ENCODE data around the gene KRTAP3-2.

DNA sequence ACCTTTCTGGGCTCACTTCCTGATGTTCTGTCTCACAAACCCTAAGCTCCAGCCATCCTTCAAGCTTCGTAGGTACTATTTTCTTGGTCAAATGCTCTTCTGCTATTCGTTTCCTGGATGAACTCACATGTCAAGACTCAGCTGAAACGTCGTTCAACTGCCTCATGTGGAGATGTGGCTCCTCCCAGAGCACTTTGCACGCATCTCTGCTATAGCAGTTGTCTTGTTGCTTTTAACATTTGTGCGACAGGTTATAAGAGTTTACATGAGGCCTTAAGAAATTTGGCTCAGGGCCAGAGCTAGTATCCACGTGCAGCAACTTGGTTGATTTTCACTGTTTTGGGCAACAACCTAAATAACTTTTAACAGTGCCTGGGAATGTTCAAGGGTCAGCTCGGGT, 12.8 kb downstream of the KRTAP3-2 start:
- no peak for TF ChIP-seq EZH2 (IDR thresholded peaks at IDR 0.05; ENCODE audit: borderline replicate concordance, insufficient read depth, low read depth, low read length, poor library complexity, severe bottlenecking)
- TF ChIP-seq, protein P1, sequence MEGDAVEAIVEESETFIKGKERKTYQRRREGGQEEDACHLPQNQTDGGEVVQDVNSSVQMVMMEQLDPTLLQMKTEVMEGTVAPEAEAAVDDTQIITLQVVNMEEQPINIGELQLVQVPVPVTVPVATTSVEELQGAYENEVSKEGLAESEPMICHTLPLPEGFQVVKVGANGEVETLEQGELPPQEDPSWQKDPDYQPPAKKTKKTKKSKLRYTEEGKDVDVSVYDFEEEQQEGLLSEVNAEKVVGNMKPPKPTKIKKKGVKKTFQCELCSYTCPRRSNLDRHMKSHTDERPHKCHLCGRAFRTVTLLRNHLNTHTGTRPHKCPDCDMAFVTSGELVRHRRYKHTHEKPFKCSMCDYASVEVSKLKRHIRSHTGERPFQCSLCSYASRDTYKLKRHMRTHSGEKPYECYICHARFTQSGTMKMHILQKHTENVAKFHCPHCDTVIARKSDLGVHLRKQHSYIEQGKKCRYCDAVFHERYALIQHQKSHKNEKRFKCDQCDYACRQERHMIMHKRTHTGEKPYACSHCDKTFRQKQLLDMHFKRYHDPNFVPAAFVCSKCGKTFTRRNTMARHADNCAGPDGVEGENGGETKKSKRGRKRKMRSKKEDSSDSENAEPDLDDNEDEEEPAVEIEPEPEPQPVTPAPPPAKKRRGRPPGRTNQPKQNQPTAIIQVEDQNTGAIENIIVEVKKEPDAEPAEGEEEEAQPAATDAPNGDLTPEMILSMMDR (IDR thresholded peaks at IDR 0.05): no peak

Measured in B cell (primary cell).